Transverse colon (tissue), 4 donors: ENCODE data around the gene FBXL17.

Source experiments
- EP300 ChIP-seq: sonication (generic); formaldehyde crosslinking; IDR thresholded peaks from one replicate; pipeline ENCODE4 v1.6.1; 2017; ENCODE audit warnings: antibody characterized with exemption, low read depth
- POLR2A ChIP-seq: fragments of 450-650 bp; IDR thresholded peaks from one replicate; pipeline ENCODE4 v1.6.1; 2016; ENCODE audit warnings: antibody characterized with exemption, mild to moderate bottlenecking, moderate library complexity
- POLR2AphosphoS5 ChIP-seq, 3 donors: sonication (generic); formaldehyde crosslinking; IDR thresholded peaks; one replicate each; pipeline ENCODE4 v1.6.1; 2016; ENCODE audit warnings: antibody characterized with exemption in 3 of 3
- TF ChIP-seq, protein P1 (sequence below), 5 experiments: fragments of 200-600 bp in 3 of 5; fragments of 450-650 bp in 2 of 5; sonication (generic) in 3 of 5; IDR thresholded peaks; 1 replicate in 2 of 5; 2 replicates in 3 of 5; pipeline ENCODE4 v1.5.1; 2016 to 2017; ENCODE audit warnings: antibody characterized with exemption in 5 of 5, inconsistent platforms in 3 of 5, mild to moderate bottlenecking in 2 of 5, moderate library complexity in 1 of 5

DNA sequence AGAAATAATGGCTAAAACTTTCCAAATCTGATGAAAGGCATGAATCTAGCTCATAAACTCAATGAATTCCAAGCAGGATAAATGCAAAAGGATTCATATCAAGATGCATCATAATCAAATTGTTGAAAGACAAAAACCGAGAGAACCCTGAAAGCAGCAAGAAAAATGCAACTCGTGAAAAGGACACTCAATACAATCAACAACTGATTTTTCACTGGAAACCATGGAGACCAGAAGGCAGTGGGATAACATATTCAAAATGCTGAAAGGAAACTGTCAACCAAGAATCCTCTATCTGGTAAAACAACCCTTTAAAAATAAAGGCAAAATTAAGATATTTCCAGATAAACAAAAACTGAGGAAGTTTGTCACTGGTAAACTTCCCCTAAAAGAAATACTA is 9.5 kb downstream of the FBXL17 start:
- TF ChIP-seq POLR2A (no peak), EP300 (no peak), POLR2AphosphoS5 (IDR thresholded peaks at IDR 0.05) (no peak)
- TF ChIP-seq, protein P1, sequence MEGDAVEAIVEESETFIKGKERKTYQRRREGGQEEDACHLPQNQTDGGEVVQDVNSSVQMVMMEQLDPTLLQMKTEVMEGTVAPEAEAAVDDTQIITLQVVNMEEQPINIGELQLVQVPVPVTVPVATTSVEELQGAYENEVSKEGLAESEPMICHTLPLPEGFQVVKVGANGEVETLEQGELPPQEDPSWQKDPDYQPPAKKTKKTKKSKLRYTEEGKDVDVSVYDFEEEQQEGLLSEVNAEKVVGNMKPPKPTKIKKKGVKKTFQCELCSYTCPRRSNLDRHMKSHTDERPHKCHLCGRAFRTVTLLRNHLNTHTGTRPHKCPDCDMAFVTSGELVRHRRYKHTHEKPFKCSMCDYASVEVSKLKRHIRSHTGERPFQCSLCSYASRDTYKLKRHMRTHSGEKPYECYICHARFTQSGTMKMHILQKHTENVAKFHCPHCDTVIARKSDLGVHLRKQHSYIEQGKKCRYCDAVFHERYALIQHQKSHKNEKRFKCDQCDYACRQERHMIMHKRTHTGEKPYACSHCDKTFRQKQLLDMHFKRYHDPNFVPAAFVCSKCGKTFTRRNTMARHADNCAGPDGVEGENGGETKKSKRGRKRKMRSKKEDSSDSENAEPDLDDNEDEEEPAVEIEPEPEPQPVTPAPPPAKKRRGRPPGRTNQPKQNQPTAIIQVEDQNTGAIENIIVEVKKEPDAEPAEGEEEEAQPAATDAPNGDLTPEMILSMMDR (IDR thresholded peaks at IDR 0.05), result no peak
